OCI-LY7 (cell line): ENCODE data around the gene EPB41L1. TPM values are rescaled to one million over a fixed set of nuclear protein-coding genes. Genes with fewer than 3 reads are reported as not detected.

Source experiments
- BruUV-seq: library from RNA; stranded (reverse); fragments of 400-500 nt; replicated peaks from 2 replicates; lab custom pipeline; 2021; lab: Mats Ljungman, UMichigan
- CTCF ChIA-PET: fragments of 300-600 bp; sonication (Branson Sonifier 250); formaldehyde crosslinking; loops from one replicate; lab custom pipeline; 2022; ENCODE audit warnings: antibody characterized with exemption; ENCODE audit not compliant: unreplicated experiment; lab: Charles Lee
- POLR2A ChIA-PET: fragments of 300-600 bp; sonication (Branson Sonifier 250); formaldehyde crosslinking; loops from one replicate; lab custom pipeline; 2022; ENCODE audit warnings: antibody characterized with exemption; lab: Charles Lee
- DNase-seq: peaks from one replicate; pipeline ENCODE4 v3.0.0-alpha.2; 2015; ENCODE audit warnings: low spot score
- H2AFZ ChIP-seq: fragments of 200-600 bp; sonication (generic), shearing (Covaris generic); 2 replicates; pipeline ENCODE4 v1.6.1; 2014; ENCODE audit warnings: mild to moderate bottlenecking, antibody characterized with exemption, low read length, moderate library complexity
- H3K27ac ChIP-seq: fragments of 200-600 bp; sonication (generic); 2 replicates; pipeline ENCODE4 v1.5.1; 2014; ENCODE audit warnings: mixed run types, low read depth, mild to moderate bottlenecking, moderate library complexity, low read length, inconsistent platforms; ENCODE audit not compliant: poor library complexity, severe bottlenecking
- H3K36me3 ChIP-seq: fragments of 200-600 bp; sonication (generic); 2 replicates; pipeline ENCODE4 v1.6.1; 2014; ENCODE audit warnings: mild to moderate bottlenecking, antibody characterized with exemption, low read length, moderate library complexity, mixed read lengths; ENCODE audit not compliant: insufficient read depth
- H3K4me1 ChIP-seq: fragments of 200-600 bp; sonication (generic); 2 replicates; pipeline ENCODE4 v1.5.1; 2014; ENCODE audit warnings: mild to moderate bottlenecking, low read length; ENCODE audit not compliant: insufficient read depth, poor library complexity, severe bottlenecking
- H3K4me2 ChIP-seq: fragments of 200-600 bp; sonication (generic); 2 replicates; pipeline ENCODE4 v1.6.1; 2014; ENCODE audit warnings: mild to moderate bottlenecking, low read length
- H3K4me3 ChIP-seq: fragments of 200-600 bp; sonication (generic); 2 replicates; pipeline ENCODE4 v1.5.1; 2014; ENCODE audit warnings: mild to moderate bottlenecking, low read depth, low read length; ENCODE audit not compliant: poor library complexity, severe bottlenecking
- H3K79me2 ChIP-seq: fragments of 200-600 bp; sonication (generic); 2 replicates; pipeline ENCODE4 v1.6.1; 2016; ENCODE audit warnings: low read depth, mild to moderate bottlenecking, low read length, moderate library complexity, mixed read lengths; ENCODE audit not compliant: insufficient read depth
- H3K9me2 ChIP-seq: fragments of 200-600 bp; sonication (generic); 2 replicates; pipeline ENCODE4 v1.6.1; 2016; ENCODE audit warnings: mild to moderate bottlenecking, low read length, mixed read lengths; ENCODE audit not compliant: insufficient read depth
- H3K9me3 ChIP-seq: fragments of 200-600 bp; sonication (generic); 2 replicates; pipeline ENCODE4 v1.6.1; 2014; ENCODE audit warnings: mild to moderate bottlenecking, mixed run types, low read length, mixed read lengths
- H4K20me1 ChIP-seq: fragments of 200-600 bp; sonication (generic); 2 replicates; pipeline ENCODE4 v1.6.1; 2014; ENCODE audit warnings: mild to moderate bottlenecking, antibody characterized with exemption, low read length, moderate library complexity, mixed read lengths; ENCODE audit not compliant: insufficient read depth
- EZH2phosphoT487 ChIP-seq: fragments of 200-600 bp; sonication (generic); IDR thresholded peaks from 2 replicates; pipeline ENCODE4 v1.6.1; 2018; ENCODE audit warnings: low read depth, borderline replicate concordance, mild to moderate bottlenecking, mixed run types, antibody characterized with exemption, low read length, moderate library complexity, mixed read lengths
- intact Hi-C: fragments of 100-400 bp; cut with micrococcal nuclease; formaldehyde crosslinking; loops from one replicate; pipeline ENCODE4 v1.10.0; 2022; ENCODE audit not compliant: unreplicated experiment
- total RNA-seq, 2 experiments: library from RNA; depleted of rRNA in 1 of 2; stranded (reverse); fragments of >200 nt in 1 of 2; shearing (Covaris generic) in 1 of 2; gene quantifications; 2 replicates each; pipeline ENCODE4 v1.2.3, GENCODE V29; 2014 to 2022
- TF ChIP-seq, protein P1 (sequence below): fragments of 200-600 bp; sonication (generic); conservative IDR thresholded peaks from 2 replicates; pipeline ENCODE4 v1.5.1; 2014; ENCODE audit warnings: mild to moderate bottlenecking, antibody characterized with exemption, low read length, moderate library complexity, mixed read lengths

EPB41L1 gene
- total RNA-seq, 2 experiments from 2014 or later = 0.54 to 1.6 TPM

DNA sequence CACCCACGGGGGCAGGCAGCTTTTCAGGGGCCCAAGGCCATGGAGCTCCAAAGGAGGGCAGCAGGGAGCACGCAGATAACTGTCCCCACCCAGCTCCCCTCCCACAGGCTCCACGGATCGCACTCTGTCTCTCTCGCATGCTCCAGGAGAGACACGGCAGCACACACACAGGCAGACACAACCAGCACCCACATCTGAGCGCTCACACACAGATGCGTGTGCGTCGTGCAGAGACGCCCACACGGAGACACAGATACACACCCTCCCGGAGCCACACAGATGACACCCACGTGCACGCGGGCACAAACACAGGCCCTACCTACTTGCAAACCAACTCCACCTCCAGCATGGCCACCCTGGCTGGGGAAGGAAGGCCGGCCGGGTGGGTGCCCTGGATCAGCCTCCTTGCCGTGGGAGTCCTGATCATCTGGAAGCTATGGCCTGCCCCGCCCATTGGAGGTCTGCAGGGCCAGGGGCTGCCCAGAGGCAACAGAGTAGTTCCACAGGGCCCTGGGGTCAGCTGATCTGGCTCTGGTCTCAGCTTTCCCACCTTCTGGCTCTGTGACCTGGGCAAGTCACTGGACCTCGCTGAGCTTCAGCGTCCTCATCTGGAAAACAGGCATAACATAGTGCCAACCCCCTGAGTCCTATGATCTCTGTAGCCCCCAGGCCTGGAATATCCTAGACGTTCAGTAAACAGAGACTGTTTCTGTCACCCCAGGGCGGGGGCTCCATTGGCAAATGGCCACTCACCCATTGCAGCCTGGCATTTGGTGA is 113.3 kb downstream of the EPB41L1 start:
- Histone ChIP-seq H3K9me3 (no peaks in the 10 kb centered on the region), H3K4me2 (no peak overlapping the region), H3K4me1 (no peaks in the 10 kb centered on the region), H3K9me2 (no peaks in the 10 kb centered on the region), H3K4me3 (no peak overlapping the region), H2AFZ (no peak overlapping the region), H4K20me1 (no peaks in the 10 kb centered on the region), H3K36me3 (no peaks in the 10 kb centered on the region), H3K27ac (no peak overlapping the region), H3K79me2 (no peaks in the 10 kb centered on the region)
- no TSS peak for BruUV-seq
- intact Hi-C loops = no loop called here
- ChIA-PET CTCF (no interaction called here), POLR2A (no interaction called here)
- no peak for DNase-seq
- TF ChIP-seq, protein P1, sequence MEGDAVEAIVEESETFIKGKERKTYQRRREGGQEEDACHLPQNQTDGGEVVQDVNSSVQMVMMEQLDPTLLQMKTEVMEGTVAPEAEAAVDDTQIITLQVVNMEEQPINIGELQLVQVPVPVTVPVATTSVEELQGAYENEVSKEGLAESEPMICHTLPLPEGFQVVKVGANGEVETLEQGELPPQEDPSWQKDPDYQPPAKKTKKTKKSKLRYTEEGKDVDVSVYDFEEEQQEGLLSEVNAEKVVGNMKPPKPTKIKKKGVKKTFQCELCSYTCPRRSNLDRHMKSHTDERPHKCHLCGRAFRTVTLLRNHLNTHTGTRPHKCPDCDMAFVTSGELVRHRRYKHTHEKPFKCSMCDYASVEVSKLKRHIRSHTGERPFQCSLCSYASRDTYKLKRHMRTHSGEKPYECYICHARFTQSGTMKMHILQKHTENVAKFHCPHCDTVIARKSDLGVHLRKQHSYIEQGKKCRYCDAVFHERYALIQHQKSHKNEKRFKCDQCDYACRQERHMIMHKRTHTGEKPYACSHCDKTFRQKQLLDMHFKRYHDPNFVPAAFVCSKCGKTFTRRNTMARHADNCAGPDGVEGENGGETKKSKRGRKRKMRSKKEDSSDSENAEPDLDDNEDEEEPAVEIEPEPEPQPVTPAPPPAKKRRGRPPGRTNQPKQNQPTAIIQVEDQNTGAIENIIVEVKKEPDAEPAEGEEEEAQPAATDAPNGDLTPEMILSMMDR = no peak
- TF ChIP-seq EZH2phosphoT487 = no peak

DNA sequence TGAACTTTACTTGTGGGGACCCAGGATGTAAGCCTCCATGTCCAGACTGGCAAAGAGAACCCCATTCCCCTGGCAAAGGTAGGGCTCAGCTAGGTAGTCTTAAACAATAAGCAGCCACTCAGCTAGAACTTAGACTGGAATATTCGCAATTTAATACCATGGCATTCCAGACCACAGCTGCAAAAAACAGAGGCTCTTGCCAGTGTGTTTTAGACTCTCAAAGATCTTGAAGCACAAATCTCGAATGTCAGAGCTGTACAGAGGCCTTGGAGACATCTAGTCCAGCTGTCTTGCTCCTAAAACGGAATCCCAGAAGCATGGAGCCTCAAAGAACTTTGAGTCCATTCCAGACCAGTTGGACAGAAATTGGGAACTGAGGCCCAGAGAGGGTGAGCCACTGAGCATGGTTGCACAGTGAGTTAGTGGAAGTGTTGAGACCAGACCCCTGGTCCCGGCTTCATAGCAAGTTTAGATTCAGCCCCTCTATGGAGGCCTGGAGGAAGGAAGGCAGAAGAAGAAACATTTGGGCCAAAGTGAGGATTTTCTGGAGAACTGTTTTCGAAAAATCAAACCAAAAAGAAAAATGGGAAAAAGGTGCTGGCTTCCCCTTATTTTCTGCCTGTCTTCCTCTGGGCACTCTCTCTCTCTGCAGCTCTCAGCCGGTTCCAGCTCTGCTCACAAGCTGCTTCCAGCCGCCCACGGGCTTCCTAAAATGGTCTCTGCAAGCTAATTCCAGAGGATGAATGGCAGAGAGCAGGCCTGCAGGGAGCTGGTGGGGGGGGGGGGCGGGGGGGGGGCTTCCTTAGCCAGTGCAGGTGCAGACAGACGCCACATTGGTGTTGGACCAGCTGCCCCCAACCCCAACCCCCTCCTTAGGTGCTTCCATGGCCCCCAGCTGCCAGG is 114.2 kb downstream of the EPB41L1 start:
- BruUV-seq = no TSS peak
- H2AFZ ChIP-seq = no peak overlapping the region
- no peaks in the 10 kb centered on the region for H4K20me1 ChIP-seq
- POLR2A ChIA-PET = no interaction called here
- no peak overlapping the region for H3K4me2 ChIP-seq
- no peaks in the 10 kb centered on the region for H3K36me3 ChIP-seq
- H3K9me2 ChIP-seq = no peaks in the 10 kb centered on the region
- intact Hi-C loops = no loop called here
- no peaks in the 10 kb centered on the region for H3K9me3 ChIP-seq
- no peak for DNase-seq
- no peaks in the 10 kb centered on the region for H3K79me2 ChIP-seq
- CTCF ChIA-PET = no interaction called here
- no peaks in the 10 kb centered on the region for H3K4me1 ChIP-seq
- H3K27ac ChIP-seq = no peak overlapping the region
- TF ChIP-seq, protein P1 = no peak
- TF ChIP-seq EZH2phosphoT487 = no peak
- no peak overlapping the region for H3K4me3 ChIP-seq
